Epidermal melanocyte (primary cell): ENCODE results near the gene USP32.
"Not testable (repeated sequence)": the region's sequence is repeated elsewhere in the genome, so short reads cannot be mapped to it uniquely, and the experiment has no call there.

Source experiments
- DNase-seq: peaks from one replicate; pipeline ENCODE4 v3.0.0; 2011; ENCODE audit warnings: low spot score; ENCODE audit not compliant: insufficient read length

The USP32 gene

DNA sequence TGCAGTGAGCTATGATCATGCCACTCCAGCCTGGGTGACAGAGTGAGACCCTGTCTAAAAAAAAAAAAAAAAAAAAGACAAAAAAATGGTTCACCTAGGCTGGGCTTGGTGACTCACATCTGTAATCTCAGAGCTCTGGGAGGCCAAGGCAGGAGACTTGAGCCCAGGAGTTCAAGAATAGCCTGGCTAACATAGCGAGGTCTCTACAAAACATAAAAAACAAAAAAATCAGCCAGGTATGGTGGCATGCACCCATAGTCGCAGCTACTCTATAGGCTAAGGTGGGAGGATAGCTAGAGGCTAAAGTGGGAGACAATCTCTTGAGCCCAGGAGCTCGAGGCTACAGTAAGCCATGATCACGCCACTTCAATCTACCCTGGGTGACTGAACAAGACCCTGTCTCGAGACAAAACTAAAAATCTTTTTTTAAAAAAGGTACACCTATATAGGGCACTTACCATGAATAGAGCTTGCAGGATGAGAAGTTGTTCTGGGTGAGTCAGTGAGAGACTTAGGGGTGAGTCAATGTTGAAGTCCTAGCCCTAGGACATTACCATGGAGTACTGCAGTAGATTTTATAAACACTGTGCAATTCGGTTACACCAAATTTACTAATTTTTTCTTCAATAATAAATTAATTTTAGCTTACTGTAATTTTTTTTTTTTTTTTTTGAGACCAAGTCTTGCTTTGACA is 19.0 kb downstream of the USP32 start:
- no peak for DNase-seq

DNA sequence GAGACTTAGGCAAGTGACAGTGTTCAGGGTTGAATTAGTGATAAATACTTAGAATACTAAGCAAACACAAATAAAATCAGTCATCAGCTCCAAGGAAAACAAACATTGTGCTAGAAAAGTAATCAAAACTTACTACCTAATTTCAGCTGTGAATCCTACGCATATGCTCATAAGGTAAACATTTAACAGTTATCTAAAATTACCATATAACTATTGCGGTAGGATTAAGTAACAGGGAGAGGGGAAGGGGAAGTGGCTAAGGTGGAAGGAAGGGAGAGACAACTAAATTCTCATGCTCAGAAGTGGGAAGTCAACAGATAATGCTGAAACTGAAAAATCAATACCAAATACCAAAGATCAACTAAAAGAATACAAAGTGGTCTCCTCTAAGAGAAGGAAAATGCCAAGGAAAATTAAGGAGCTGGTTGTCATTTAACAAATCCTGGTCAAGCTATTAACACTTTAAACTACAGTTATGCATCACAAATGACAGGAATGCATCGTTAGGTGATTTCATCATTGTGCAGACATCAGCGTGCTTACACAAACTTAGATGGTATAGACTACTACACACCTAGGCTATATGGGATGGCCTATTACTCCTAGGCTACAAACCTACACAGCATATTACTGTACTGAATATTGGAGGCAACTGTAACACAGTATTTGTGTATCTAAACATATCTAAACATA is 20.0 kb downstream of the USP32 start:
- DNase-seq = no peak

DNA sequence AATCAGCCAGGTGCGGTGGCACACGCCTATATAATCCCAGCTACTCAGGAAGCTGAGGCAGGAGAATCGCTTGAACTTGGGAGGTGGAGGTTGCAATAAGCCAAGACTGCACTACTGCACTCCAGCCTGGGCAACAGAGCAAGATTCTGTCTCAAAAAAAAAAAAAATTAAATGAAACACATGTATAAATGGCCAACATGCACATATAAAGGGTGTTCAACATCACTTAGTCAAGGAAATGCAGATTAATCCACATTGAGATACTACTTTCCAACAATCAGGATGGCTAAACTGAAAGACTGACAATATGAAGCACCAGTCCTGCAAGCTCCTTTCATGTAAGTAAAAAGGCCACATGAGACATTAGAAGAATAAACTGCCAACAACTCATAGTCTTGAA is 20.5 kb downstream of the USP32 start:
- no peak for DNase-seq

DNA sequence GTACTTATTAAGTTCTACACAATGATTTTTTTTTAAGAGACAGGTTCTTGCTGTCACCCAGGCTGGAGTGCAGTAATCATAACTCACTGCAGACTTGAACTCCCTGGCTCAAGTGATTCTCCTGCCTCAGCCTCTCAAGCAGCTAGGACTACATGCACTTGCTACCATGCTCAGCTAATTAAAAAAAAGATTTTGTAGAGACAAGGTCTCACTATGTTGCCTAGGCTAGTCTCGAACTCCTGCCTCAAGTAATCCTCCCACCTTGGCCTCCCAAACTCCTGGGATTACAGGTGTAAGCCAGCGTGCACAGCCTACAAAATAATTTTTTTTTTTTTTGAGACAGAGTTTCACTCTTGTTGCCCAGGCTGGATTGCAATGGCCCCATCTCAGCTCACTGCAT is 22.2 kb downstream of the USP32 start:
- no peak for DNase-seq

DNA sequence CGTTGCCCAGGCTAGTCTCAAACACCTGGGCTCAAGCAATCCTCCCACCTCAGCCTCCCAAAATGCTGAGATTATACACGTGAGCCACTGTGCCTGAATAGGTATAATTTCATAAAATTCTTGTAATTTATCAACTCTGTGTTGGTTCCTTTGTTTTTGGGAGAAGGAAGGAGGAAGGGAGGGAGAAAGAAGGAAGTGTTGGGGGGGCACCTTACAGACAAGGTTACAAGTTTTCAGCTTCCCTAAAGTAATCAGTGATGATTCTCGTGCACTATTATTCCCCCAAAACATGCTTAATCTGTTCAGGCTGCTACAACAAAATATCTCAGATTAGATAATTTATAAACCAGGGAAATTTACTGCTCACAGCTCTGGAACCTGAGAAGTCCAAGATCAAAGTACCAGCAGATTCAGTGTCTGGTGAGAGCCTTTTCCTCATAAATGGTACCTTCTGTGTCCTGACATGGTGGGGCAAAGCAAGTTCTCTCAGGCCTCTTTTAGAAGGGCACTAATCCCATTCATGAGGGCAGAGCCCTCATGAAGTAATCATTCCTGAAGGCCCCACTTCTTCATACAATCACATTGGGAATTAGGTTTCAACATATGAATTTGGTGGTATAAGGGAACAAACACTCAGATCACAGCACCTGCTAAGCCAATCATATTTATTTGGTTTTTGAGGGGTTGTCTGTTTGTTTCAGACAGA is 28.1 kb downstream of the USP32 start:
- no peak for DNase-seq

DNA sequence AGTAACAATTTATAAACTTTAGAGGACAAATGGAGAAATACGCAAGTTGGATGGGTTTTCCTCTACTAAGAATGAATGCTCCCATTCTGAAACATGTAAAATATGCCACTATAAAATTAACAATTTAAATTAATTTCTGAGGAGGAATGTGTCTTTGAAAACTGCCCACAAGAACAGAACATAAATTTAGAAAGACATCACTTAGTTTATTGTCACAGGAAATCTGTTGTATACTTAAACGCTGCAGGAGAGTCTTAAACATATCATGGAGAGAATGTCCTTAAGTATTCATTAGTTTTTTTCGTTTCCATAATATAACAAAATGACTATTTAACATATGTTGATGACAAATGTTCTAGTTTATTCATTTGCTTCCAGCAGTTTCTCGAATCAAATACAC is 29.6 kb downstream of the USP32 start:
- no peak for DNase-seq

DNA sequence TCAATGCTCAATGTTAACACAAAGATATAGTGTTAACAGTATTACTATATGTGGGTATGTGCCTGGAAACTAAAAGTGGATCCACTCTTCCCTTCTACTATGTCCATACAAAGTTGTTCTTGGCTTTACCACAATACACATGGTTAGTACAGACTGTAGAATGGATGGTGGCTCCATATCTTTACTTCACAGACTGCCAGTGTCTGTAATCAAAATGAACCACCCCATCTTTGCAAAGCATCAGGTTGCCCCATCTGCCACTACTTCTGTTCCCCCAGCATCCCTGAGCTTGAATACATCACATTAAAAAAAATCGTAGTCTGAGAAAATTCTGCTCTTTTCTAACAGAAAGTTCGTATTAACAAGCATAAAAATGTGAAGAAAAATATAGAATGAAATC is 30.0 kb downstream of the USP32 start:
- no peak for DNase-seq

DNA sequence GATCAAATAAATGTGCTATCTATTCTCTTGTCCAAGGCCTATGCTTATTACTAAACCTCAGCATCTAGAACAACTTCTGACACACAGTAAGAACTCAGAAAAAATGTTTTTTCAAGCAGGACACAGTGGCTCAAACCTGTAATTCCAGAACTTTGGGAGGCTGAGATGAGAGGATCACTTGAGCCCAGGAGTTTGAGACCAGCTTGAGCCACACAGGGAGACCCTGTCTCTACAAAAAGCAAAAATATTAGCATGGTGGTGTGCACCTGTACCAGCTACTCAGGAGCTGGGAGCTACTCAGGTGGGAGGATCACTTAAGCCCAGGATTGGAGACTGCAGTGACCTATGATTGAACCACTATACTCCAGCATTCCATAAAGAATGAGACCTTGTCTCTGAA is 32.5 kb downstream of the USP32 start:
- DNase-seq = no peak

DNA sequence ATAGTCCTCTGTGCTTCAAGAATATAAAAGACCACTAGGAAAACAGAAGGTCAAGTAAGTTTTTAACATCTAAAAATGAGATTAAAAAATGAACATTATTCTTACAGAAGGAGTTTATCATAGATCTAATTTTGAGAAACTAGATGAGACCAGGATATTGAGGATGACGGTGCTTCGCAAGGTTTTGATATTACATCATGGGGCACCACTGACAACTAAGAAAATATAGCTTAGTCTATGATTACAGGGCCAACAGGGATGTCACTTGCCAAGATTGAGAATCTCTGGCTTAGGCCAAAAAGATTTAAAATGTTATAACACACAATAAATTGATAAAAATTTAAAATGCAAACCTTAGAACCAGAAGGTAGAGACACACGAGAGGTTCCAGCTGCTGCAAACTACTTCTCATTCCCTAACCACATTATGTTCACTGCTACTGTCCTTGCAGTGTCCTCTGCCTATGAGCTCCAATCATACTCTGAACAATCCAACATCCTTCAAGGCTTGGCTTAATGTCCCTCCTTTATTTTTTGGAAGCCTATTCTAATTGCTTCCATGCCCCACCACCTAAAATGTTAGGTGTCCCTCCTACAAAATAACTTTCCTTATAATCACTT is 33.2 kb downstream of the USP32 start:
- no peak for DNase-seq

DNA sequence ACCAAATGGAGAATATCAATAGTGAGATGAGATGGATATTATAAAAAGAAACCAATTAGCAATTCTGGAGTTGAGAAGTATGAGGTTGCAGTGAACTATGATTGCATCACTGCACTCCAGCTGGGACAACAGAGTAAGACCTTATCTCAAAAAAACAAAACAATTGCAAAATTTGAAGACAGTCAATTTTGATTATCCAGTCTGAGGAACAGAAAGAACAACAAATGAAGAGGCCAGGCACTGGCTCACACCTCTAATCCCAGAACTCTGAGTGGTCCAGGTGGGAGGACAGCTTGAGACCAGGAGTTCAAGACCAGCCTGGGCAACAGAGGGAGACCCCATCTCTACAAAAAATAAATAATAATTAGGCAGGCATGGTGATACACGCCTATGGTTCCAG is 35.0 kb downstream of the USP32 start:
- DNase-seq = no peak

DNA sequence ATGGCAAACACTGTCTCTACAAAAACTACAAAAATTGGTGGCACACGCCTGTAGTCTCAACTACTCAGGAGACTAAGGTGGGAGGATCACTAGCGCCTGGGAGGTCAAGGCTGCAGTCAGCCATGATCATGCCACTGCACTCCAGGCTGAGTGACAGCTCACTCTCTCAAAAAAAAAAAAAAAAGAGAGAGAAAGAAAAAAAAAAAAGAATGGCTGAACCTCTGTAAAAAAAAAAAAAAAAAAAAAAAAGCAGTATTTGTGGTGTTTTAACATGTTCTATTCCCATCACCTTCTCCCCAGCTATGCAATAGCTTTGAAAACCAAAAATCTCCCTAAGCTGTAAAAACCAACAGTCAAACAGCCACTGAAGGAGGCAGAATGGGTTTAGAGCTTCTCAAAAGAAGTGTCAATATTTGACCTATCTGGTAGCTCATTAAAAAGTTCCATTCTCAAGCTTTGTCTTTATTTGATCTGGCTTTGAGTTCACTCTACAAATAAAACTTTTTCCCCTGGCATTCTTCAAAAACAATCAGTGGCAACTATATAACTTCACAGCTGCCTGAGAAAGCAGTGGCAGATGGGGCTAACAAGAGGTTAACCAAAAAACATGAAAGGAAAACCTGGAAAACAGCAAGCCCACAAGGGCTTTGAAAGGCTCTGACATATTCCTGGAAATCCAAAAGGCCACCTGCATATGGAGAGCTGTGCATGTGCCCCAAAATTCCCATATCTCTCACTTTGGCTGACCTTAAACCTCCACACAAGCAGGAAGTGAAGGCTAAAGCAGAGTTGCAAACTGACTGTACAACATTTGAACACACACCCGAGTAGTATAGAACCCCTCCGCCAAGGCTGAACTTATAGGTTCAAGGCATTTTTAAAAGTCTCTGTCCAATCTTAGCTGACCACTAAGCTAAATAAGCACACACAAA is 36.0 kb downstream of the USP32 start:
- no peak for DNase-seq

DNA sequence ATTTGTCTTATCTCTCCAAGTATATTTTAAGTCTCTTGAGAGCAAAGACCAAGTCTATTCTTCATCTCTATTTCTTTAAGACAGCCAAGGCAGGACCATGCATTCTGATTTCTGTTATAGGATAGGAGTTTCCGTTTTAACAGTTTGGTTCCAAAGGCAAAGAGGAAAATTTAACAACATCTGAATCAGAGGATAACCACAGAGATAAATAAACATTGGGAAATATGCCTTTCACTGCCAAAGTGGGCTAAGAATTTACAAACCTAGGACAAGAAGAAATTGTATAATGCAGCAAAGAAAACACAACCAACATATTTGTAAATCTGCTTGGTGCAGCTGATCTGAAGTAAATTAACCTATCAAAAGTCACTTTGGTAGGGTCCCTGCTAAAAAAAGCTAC is 37.7 kb downstream of the USP32 start:
- DNase-seq = no peak

DNA sequence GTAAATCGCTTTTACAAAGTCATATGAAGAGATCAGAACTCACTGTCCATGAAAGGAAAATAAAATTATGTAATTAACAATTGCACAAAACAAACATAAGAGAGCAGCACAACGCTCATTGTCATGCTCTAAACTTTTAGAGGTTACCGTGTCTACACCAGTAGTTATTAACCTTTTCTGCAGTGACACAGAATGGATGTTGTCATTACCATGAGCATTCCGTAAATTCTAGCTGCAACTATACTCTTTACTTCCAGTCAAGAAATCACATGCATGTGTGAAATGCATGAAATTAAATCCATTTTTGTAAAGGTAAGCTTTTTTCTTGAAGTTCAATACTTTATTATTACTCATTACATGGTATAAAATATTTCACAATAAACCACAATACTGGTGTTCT is 38.2 kb downstream of the USP32 start:
- DNase-seq = no peak

DNA sequence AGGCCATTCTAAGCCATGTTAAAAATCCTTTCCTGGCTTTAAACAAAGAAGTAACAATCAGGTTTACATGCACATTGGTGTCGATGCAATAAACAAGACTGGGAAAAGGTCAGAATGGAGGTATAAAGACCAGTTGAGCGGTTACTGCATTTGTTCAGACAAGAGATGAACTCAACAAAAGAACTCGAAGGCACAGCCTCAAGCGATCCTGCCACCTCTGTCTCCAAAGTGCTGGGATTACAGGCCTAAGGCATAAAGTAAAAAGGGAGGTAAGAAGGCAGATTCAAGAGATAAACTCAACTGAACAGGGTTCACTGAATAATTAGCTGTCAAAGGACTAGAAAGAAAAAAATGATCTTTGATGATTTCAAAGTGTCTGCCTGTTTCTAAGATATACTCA is 39.4 kb downstream of the USP32 start:
- no peak for DNase-seq

DNA sequence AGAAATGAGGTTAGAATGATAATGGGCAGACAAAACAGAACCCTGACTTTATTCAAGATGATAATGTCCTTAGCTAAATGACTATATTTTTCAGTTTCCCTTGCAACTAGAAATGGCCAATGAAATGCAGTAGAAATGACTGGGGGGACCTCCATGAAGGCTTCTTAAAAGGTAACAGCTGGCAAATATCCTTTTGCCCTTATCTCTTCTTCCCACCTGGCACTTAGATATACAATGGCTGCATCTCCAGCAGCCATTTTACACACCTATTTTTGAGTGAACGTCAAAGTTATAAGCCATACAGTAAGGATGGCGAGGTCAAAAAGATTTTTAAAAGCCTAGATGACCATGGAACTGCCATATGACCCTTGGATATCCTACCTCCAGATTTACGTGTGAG is 39.9 kb downstream of the USP32 start:
- no peak for DNase-seq

DNA sequence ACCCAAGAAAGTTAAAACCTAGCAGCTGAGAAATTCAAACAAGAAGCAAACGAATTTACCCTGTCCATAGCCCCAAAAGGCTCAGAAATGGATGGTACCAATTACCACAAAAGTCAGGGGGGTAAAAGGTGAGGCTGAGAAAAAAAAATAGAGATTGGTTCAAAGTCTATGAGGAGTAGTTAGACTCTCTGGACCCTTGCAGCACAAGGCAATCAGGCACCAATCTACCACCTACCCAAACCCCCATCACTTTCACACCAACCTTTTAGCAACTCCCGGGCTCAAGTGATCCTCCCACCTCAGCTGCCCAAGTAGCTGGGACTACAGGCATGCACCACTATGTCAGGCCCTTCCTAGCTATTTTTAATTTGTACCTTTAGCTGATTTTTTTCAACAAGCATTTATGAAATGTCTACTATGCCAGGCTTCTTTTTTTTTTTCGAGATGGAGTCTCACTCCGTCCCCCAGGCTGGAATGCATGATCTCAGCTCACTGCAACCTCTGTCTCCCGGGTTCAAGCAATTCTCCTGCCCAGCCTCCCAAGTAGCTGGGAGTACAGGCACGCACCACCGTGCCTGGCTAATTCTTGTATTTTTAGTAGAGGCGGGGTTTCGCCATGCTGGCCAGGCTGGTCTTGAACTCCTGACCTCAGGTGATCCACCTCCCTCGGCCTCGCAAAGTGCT is 40.8 kb downstream of the USP32 start:
- no peak for DNase-seq

DNA sequence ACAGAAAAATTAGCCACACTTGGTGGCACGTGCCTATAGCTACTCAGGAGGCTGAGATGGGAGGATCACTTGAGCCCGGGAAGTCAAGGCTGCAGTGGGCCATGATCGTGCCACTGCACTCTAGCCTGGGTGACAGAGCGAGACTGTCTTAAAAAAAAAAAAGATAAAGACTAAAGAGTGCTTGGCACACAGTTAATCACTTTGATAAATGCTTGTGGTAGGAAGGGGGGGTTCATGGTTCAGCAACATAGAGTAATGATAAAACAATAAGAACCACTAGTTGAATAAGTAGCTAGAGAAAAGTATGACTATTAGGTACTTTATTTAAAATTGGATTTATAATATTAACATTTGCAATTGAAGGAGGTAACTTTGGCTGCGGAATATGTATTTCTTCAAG is 43.3 kb downstream of the USP32 start:
- no peak for DNase-seq

DNA sequence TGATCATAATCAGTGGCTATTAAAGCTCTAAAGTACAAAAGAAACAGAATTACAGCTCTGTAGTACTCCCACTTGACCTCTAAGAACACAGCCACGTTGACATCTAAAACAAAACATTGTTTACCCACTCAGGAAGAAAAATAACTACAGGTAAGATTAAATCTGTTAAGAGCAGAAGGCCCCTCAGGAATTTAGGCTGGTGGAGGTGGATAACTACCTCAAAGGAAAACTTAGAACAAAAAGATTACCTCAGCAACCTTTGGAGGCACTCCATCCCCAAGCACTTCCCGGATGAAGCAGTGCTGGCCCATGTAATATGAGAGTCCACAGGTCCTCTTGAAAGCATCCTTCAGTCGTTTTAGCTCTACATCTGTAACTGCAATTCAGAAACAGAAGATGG is 46.7 kb downstream of the USP32 start:
- no peak for DNase-seq

DNA sequence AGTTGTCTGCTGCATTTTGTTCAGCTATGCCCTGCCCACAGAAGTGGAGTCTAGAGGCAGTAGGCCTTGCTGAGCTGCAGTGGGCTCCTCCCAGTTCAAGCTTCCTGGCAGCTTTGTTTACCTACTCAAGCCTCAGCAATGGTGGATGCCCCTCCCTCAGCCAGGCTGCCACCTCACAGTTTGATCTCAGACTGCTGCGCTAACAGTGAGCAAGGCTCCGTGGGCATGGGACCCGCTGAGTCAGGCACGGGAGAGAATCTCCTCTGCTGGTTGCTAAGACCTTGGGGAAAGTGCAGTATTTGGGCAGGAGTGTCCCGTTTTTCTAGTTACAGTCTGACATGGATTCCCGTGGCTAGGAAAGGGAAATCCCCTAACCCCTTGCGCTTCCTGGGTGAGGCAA is 49.4 kb downstream of the USP32 start:
- not testable (repeated sequence) for DNase-seq

DNA sequence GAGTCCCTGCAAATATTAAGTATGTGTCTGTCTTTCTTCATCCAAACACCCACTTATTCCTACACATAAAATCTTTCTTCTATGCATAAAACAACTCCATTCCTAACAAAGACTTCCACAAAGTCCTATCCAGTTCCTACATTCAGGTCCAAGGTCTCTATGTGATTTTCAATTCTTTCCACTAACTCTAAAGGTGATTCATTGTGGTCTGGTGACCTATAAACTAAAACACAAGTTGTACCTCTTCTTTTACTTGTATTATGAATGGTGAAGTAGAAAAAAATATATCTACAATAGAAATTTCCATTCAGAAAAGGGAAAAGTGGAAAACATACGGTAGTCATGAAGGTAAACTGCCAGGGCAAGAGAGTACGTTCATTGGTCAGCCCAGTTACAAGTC is 56.6 kb downstream of the USP32 start:
- DNase-seq = no peak

DNA sequence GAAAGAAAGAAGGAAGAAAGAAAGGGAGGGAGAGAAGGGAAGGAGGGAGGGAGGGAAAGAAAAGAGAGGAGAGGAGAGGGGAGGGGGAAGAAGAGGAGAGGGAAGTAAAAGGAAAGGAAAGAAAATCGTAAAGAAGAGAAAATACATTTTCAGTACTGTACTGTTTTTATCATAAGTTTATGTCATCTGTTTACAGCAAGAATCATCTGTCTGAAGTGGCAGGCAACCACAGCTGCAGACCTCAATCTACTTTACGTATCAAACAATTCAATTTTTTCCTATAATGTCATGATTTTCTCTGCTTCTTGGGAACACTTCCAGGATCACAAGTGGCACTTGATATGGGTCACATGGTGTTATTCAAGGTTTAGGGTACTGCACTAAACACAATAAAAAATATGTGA is 58.3 kb downstream of the USP32 start:
- no peak for DNase-seq
